Measurements from ENCODE around the gene ACER2.

Gene ACER2

GRCh38 chr9:19408693-19409400 lies at the start of gene ACER2 (continued):
- TF ChIP-seq ZNF223 (tag by site-specific recombination; IDR thresholded peaks at IDR 0.05), result no peak
- 0 out of 2 replicates have a peak, but pooled peaks have one; percentile 21 for TF ChIP-seq ZSCAN16 (tag by site-specific recombination; IDR thresholded peaks at IDR 0.05)
- no peak for TF ChIP-seq ZNF585B (tag by site-specific recombination; IDR thresholded peaks at IDR 0.05)
- TF ChIP-seq MZF1 (tag by site-specific recombination; IDR thresholded peaks at IDR 0.05; ENCODE audit: borderline replicate concordance), result no peak

- CTCF ChIA-PET, result interaction anchor here (0.9 kb wide), 1 partner anchor 266 kb away, joined by 3 read pairs; no protein-coding TSS in a partner anchor
Observed at GRCh38 chr9:19369107-19369506, 39.7 kb upstream of the ACER2 start.

More at GRCh38 chr9:19369107-19369506, 39.7 kb upstream of the ACER2 start:
- POLR2A ChIA-PET, result no interaction called here
- H3K27ac ChIP-seq (ENCODE audit: extremely low read depth, low read depth, low read length), result no peak overlapping the region
- H3K4me3 ChIP-seq (ENCODE audit: low read depth, low read length), result no peak overlapping the region
- no peaks in the 10 kb centered on the region for H3K9me3 ChIP-seq (ENCODE audit: control insufficient read depth, insufficient read depth, low read depth, low read length)
- H3K4me1 ChIP-seq (ENCODE audit: control insufficient read depth, insufficient read depth, low read length), result no peaks in the 10 kb centered on the region; the same call in 1 of the 2 replicates
- H3K36me3 ChIP-seq (ENCODE audit: control insufficient read depth in 2 of 2, insufficient read depth in 1 of 2, low read length in 2 of 2), result peaks cover 4 to 50% of the 10 kb centered on the region in 2 experiments
- no peak for TF ChIP-seq ZNF670 (tag by site-specific recombination; IDR thresholded peaks at IDR 0.05; ENCODE audit: low read depth)
- TF ChIP-seq ZNF76 (tag by site-specific recombination; IDR thresholded peaks at IDR 0.05; ENCODE audit: borderline replicate concordance, low read depth), result no peak
- TF ChIP-seq, protein P1, sequence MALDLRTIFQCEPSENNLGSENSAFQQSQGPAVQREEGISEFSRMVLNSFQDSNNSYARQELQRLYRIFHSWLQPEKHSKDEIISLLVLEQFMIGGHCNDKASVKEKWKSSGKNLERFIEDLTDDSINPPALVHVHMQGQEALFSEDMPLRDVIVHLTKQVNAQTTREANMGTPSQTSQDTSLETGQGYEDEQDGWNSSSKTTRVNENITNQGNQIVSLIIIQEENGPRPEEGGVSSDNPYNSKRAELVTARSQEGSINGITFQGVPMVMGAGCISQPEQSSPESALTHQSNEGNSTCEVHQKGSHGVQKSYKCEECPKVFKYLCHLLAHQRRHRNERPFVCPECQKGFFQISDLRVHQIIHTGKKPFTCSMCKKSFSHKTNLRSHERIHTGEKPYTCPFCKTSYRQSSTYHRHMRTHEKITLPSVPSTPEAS (tag by site-specific recombination; IDR thresholded peaks at IDR 0.05), result no peak
- no peak for TF ChIP-seq ZNF423 (tag by site-specific recombination; IDR thresholded peaks at IDR 0.05)
- TF ChIP-seq ZSCAN23 (tag by site-specific recombination; IDR thresholded peaks at IDR 0.05), result no peak
- no peak for TF ChIP-seq ZNF768 (tag by site-specific recombination; IDR thresholded peaks at IDR 0.05)
- TF ChIP-seq ZNF843 (tag by site-specific recombination; IDR thresholded peaks at IDR 0.05), result no peak
- no peak for TF ChIP-seq ZSCAN5A (tag by site-specific recombination; IDR thresholded peaks at IDR 0.05)
- TF ChIP-seq, protein P2, sequence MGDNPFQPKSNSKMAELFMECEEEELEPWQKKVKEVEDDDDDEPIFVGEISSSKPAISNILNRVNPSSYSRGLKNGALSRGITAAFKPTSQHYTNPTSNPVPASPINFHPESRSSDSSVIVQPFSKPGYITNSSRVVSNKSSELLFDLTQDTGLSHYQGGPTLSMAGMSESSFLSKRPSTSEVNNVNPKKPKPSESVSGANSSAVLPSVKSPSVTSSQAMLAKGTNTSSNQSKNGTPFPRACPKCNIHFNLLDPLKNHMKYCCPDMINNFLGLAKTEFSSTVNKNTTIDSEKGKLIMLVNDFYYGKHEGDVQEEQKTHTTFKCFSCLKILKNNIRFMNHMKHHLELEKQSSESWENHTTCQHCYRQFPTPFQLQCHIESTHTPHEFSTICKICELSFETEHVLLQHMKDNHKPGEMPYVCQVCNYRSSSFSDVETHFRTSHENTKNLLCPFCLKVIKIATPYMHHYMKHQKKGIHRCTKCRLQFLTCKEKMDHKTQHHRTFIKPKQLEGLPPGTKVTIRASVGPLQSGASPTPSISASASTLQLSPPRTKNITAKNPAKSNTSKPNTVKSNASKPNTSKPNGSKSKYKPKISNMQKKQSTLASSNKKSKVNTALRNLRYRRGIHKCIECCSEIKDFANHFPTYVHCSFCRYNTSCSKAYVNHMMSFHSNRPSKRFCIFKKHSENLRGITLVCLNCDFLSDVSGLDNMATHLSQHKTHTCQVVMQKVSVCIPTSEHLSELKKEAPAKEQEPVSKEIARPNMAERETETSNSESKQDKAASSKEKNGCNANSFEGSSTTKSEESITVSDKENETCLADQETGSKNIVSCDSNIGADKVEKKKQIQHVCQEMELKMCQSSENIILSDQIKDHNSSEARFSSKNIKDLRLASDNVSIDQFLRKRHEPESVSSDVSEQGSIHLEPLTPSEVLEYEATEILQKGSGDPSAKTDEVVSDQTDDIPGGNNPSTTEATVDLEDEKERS (tag by site-specific recombination; IDR thresholded peaks at IDR 0.05), result no peak
- no peak for TF ChIP-seq ZNF366 (tag by site-specific recombination; conservative IDR thresholded peaks at IDR 0.05)
- no peak for TF ChIP-seq ZSCAN30 (tag by site-specific recombination; IDR thresholded peaks at IDR 0.05)
- no peak for TF ChIP-seq ZNF433 (tag by site-specific recombination; IDR thresholded peaks at IDR 0.05; ENCODE audit: low read depth)
- TF ChIP-seq, protein P3, sequence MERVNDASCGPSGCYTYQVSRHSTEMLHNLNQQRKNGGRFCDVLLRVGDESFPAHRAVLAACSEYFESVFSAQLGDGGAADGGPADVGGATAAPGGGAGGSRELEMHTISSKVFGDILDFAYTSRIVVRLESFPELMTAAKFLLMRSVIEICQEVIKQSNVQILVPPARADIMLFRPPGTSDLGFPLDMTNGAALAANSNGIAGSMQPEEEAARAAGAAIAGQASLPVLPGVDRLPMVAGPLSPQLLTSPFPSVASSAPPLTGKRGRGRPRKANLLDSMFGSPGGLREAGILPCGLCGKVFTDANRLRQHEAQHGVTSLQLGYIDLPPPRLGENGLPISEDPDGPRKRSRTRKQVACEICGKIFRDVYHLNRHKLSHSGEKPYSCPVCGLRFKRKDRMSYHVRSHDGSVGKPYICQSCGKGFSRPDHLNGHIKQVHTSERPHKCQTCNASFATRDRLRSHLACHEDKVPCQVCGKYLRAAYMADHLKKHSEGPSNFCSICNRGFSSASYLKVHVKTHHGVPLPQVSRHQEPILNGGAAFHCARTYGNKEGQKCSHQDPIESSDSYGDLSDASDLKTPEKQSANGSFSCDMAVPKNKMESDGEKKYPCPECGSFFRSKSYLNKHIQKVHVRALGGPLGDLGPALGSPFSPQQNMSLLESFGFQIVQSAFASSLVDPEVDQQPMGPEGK (tag by site-specific recombination; IDR thresholded peaks at IDR 0.05), result no peak
- no peak for TF ChIP-seq ZNF292 (tag by site-specific recombination; IDR thresholded peaks at IDR 0.05; ENCODE audit: borderline replicate concordance, low read depth)
- no peak for TF ChIP-seq HOXD13 (CRISPR knock-in tag; IDR thresholded peaks at IDR 0.05; ENCODE audit: borderline replicate concordance)
- TF ChIP-seq, protein P4, sequence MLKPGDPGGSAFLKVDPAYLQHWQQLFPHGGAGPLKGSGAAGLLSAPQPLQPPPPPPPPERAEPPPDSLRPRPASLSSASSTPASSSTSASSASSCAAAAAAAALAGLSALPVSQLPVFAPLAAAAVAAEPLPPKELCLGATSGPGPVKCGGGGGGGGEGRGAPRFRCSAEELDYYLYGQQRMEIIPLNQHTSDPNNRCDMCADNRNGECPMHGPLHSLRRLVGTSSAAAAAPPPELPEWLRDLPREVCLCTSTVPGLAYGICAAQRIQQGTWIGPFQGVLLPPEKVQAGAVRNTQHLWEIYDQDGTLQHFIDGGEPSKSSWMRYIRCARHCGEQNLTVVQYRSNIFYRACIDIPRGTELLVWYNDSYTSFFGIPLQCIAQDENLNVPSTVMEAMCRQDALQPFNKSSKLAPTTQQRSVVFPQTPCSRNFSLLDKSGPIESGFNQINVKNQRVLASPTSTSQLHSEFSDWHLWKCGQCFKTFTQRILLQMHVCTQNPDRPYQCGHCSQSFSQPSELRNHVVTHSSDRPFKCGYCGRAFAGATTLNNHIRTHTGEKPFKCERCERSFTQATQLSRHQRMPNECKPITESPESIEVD (tag by site-specific recombination; IDR thresholded peaks at IDR 0.05), result no peak
- no peak for TF ChIP-seq ZBTB48 (tag by site-specific recombination; IDR thresholded peaks at IDR 0.05)
- TF ChIP-seq, protein P5, sequence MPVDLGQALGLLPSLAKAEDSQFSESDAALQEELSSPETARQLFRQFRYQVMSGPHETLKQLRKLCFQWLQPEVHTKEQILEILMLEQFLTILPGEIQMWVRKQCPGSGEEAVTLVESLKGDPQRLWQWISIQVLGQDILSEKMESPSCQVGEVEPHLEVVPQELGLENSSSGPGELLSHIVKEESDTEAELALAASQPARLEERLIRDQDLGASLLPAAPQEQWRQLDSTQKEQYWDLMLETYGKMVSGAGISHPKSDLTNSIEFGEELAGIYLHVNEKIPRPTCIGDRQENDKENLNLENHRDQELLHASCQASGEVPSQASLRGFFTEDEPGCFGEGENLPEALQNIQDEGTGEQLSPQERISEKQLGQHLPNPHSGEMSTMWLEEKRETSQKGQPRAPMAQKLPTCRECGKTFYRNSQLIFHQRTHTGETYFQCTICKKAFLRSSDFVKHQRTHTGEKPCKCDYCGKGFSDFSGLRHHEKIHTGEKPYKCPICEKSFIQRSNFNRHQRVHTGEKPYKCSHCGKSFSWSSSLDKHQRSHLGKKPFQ (tag by site-specific recombination; IDR thresholded peaks at IDR 0.05), result no peak

Data from HEK293 (cell line).